Measurements from ENCODE around the gene CIAO2A. TPM values are rescaled to one million over a fixed set of nuclear protein-coding genes. Genes with fewer than 3 reads are reported as not detected.

The CIAO2A gene
- total RNA-seq = 46.8 and 77.1 TPM in 2 replicates

GRCh38 chr15:64093627-64094417 is at the start of gene CIAO2A:
Gene CIAO2A, minus strand, starts transcription at chr15:64093838. Its CDS starts 70 bp downstream, at chr15:64093768.

GRCh38 chr15:64095795-64096667 is 2.4 kb upstream of the CIAO2A start, which contains the start of gene SNX1:
Gene SNX1, plus strand, starts transcription at chr15:64095982. Its CDS starts 32 bp downstream, at chr15:64096014.

GRCh38 chr15:64046421-64047153 is 47.1 kb downstream of the CIAO2A start, which contains the start of gene DAPK2:
Gene DAPK2, minus strand, starts transcription at chr15:64046485. Its CDS starts 6,224 bp downstream, at chr15:64040261.

Other genes starting within 250 kb of the CIAO2A start
- gene DAPK2, start 47.4 kb downstream of the CIAO2A start, total RNA-seq = 0.16 and 0.38 TPM in 2 replicates
- gene SNX1, start 2.1 kb upstream of the CIAO2A start, total RNA-seq = 24.5 and 31.4 TPM in 2 replicates
- gene SNX22, start 57.9 kb upstream of the CIAO2A start, total RNA-seq = under 0.01 and 0.25 TPM in 2 replicates
- gene PPIB, start 69.2 kb upstream of the CIAO2A start, total RNA-seq = 474 and 732 TPM in 2 replicates